Hepatocyte (in vitro differentiated cells): ENCODE data around the gene PTPRK. TPM values are rescaled to one million over a fixed set of nuclear protein-coding genes. Genes with fewer than 3 reads are reported as not detected.

Source experiments
- DNase-seq: peaks from one replicate; pipeline ENCODE4 v3.0.0-alpha.2; 2016; ENCODE audit warnings: low spot score
- H2AFZ ChIP-seq: fragments of 200-600 bp; sonication (generic); 2 replicates; pipeline ENCODE4 v1.6.0; 2016; ENCODE audit warnings: antibody characterized with exemption, mild to moderate bottlenecking
- H3K27ac ChIP-seq: fragments of 200-600 bp; sonication (generic); 2 replicates; pipeline ENCODE4 v1.5.1; 2016; ENCODE audit warnings: mild to moderate bottlenecking
- H3K27me3 ChIP-seq: fragments of 200-600 bp; sonication (generic); 2 replicates; pipeline ENCODE4 v1.6.1; 2016
- H3K36me3 ChIP-seq: fragments of 200-600 bp; sonication (generic); replicated peaks from 2 replicates; pipeline ENCODE4 v1.5.1; 2016; ENCODE audit warnings: low read depth; ENCODE audit not compliant: insufficient read depth
- H3K4me1 ChIP-seq: fragments of 200-600 bp; sonication (generic); 2 replicates; pipeline ENCODE4 v1.5.1; 2016; ENCODE audit warnings: mild to moderate bottlenecking, moderate library complexity; ENCODE audit not compliant: insufficient read depth
- H3K4me2 ChIP-seq: fragments of 200-600 bp; sonication (generic); 2 replicates; pipeline ENCODE4 v1.6.0; 2016
- H3K4me3 ChIP-seq: fragments of 200-600 bp; sonication (generic); 2 replicates; pipeline ENCODE4 v1.5.1; 2016; ENCODE audit warnings: mild to moderate bottlenecking
- H3K79me2 ChIP-seq: fragments of 200-600 bp; sonication (generic); 2 replicates; pipeline ENCODE4 v1.6.0; 2017; ENCODE audit warnings: mild to moderate bottlenecking
- H3K9me2 ChIP-seq: fragments of 200-600 bp; sonication (generic); replicated peaks from 2 replicates; pipeline ENCODE4 v1.6.0; 2017; ENCODE audit warnings: mild to moderate bottlenecking; ENCODE audit not compliant: insufficient read depth
- H3K9me3 ChIP-seq: fragments of 200-600 bp; sonication (generic); 2 replicates; pipeline ENCODE4 v1.5.1; 2016; ENCODE audit warnings: low read depth, mild to moderate bottlenecking
- H4K20me1 ChIP-seq: fragments of 200-600 bp; sonication (generic); 2 replicates; pipeline ENCODE4 v1.6.0; 2016; ENCODE audit warnings: mild to moderate bottlenecking; ENCODE audit not compliant: insufficient read depth, poor library complexity, severe bottlenecking
- EZH2 ChIP-seq: fragments of 200-600 bp; sonication (generic); IDR thresholded peaks from 2 replicates; pipeline ENCODE4 v1.6.1; 2016; ENCODE audit warnings: antibody characterized with exemption, mild to moderate bottlenecking, borderline replicate concordance
- EZH2phosphoT487 ChIP-seq: fragments of 200-600 bp; sonication (generic); IDR thresholded peaks from one replicate; pipeline ENCODE4 v1.6.1; 2018; ENCODE audit warnings: antibody characterized with exemption, mild to moderate bottlenecking, low read depth, moderate library complexity; ENCODE audit not compliant: unreplicated experiment, severe bottlenecking
- WGBS: methylation state at CpG from one replicate; pipeline ENCODE4 v1.1.6; 2016; ENCODE audit warnings: low lambda C conversion rate; ENCODE audit errors: missing lambda C conversion rate; 5-methylcytosine and 5-hydroxymethylcytosine counted together
- polyA plus RNA-seq: library from polyadenylated mRNA; unstranded; fragments of >200 nt; fragmentation: Nextera tagmentation; extraction: Ambion mirVana; gene quantifications from 2 replicates; pipeline ENCODE4 v1.2.1, GENCODE V29; 2016
- total RNA-seq: library from RNA; depleted of rRNA; stranded (reverse); fragments of >200 nt; gene quantifications from 2 replicates; pipeline ENCODE4 v1.2.3, GENCODE V29; 2014
- TF ChIP-seq, protein P1 (sequence below): fragments of 200-600 bp; sonication (generic); IDR thresholded peaks from 2 replicates; pipeline ENCODE4 v1.5.1; 2016; ENCODE audit warnings: antibody characterized with exemption, mild to moderate bottlenecking; ENCODE audit not compliant: poor library complexity

PTPRK gene
- total and polyA plus RNA-seq, 2 experiments from 2014 or later: 42.0 to 80.2 TPM

DNA sequence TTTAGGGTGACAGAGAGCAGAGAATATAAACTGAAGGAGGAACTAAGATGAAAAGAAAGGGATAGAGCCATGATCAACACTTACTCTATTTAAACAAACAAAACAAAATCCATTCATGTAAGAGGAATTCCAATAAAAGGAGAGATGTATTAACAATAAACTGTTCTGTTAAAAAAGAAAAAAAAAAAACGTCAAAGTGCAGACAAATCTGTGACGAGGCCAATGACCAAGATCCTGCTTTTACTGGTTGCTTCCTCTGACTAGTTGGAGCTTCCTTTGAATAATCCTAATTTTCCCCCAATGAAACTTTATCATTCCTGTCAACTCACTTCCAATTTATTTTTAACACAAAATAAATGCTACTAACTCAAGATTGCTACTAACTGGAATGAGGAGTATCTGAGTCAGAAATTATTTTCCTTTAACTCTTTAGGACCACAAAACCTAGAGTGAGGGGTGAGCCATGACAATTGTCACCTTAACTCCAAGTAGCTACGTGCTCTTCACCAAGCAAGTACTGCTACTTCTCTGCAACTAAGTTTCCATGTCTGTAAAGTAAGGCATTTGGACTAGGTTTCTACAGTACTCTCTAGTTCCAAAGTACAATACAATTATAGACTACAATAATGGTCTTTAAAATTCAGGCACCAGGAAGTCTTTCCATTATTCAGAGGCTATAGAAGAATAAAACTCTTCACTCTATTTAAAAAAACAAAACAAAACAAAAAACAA is 152.0 kb downstream of the PTPRK start:
- Histone ChIP-seq H3K4me3 (no peak overlapping the region), H3K4me2 (peak overlapping the region; percentile 19), H3K9me3 (no peaks in the 10 kb centered on the region), H3K27ac (no peak overlapping the region), H3K27me3 (no peaks in the 10 kb centered on the region), H3K9me2 (no peaks in the 10 kb centered on the region), H4K20me1 (no peaks in the 10 kb centered on the region), H3K36me3 (no peaks in the 10 kb centered on the region), H3K4me1 (peaks cover 5% of the 10 kb centered on the region), H2AFZ (no peak overlapping the region), H3K79me2 (peaks cover 40% of the 10 kb centered on the region)
- DNase-seq: no peak
- 77% methylated on average over 3 of the region's 3 CpGs for WGBS
- no peak for TF ChIP-seq EZH2
- TF ChIP-seq, protein P1, sequence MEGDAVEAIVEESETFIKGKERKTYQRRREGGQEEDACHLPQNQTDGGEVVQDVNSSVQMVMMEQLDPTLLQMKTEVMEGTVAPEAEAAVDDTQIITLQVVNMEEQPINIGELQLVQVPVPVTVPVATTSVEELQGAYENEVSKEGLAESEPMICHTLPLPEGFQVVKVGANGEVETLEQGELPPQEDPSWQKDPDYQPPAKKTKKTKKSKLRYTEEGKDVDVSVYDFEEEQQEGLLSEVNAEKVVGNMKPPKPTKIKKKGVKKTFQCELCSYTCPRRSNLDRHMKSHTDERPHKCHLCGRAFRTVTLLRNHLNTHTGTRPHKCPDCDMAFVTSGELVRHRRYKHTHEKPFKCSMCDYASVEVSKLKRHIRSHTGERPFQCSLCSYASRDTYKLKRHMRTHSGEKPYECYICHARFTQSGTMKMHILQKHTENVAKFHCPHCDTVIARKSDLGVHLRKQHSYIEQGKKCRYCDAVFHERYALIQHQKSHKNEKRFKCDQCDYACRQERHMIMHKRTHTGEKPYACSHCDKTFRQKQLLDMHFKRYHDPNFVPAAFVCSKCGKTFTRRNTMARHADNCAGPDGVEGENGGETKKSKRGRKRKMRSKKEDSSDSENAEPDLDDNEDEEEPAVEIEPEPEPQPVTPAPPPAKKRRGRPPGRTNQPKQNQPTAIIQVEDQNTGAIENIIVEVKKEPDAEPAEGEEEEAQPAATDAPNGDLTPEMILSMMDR: no peak
- no peak for TF ChIP-seq EZH2phosphoT487

DNA sequence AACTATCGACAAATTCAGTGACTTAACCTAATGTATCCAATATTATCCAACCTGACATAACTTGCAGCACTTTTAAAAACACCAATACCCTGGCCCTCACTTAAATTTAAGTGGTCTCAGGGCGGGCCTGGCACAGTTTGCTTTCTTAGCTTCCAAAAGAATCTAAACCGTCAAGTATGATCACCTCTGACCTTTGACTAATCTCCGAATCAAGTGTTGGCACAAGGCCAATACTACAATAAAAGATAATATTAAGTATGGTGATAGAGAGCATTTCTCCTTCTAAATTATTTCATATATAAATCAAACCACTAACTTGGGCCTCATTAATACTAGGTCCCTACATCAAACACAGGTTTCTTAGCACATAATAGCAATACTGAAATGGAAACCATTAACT is 153.0 kb downstream of the PTPRK start:
- 77% methylated on average over 4 of the region's 4 CpGs for WGBS
- no peaks in the 10 kb centered on the region for H3K27me3 ChIP-seq
- H3K4me2 ChIP-seq: no peak overlapping the region
- no peaks in the 10 kb centered on the region for H3K9me2 ChIP-seq
- H3K79me2 ChIP-seq: peaks cover 40% of the 10 kb centered on the region
- H3K36me3 ChIP-seq: no peaks in the 10 kb centered on the region
- no peak overlapping the region for H3K4me3 ChIP-seq
- H3K9me3 ChIP-seq: no peaks in the 10 kb centered on the region
- no peak overlapping the region for H2AFZ ChIP-seq
- H3K4me1 ChIP-seq: peaks cover 5% of the 10 kb centered on the region
- H4K20me1 ChIP-seq: no peaks in the 10 kb centered on the region
- TF ChIP-seq EZH2: no peak
- H3K27ac ChIP-seq: no peak overlapping the region
- DNase-seq: no peak

DNA sequence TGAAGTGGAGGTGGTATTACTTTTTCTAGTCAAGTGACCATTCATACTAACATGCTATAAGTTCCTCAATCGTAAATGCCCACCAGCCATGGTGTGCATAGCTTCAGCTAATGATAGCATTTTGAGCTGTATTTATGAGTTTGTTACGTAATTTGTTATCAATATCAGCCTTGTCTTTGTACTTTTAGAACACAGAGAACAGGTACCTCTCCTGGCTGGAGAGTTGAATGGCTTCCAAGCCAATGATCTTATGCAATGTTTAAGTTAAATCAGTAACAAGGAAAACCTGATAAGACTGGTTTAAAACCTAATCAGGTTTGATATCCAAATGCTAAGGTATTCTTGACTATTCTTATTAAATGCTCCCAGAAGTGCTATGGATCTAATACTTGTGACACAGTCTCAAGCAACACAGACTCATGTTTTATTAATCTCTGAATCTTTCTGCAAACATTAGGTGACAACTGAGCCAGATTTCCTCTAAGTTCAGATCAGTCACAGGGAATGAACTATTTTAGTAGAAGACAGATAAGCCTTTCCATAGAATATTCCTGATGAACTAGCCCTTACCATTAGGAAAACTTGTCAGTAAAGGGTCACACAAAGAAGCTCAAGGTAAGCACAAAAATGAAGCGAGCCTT is 154.8 kb downstream of the PTPRK start:
- TF ChIP-seq EZH2: no peak
- TF ChIP-seq, protein P1: no peak
- TF ChIP-seq EZH2phosphoT487: no peak
- peaks cover 46% of the 10 kb centered on the region for H3K79me2 ChIP-seq
- WGBS: 70% methylated on average over 3 of the region's 3 CpGs
- no peaks in the 10 kb centered on the region for H3K36me3 ChIP-seq
- no peaks in the 10 kb centered on the region for H4K20me1 ChIP-seq
- no peak overlapping the region for H2AFZ ChIP-seq
- H3K27me3 ChIP-seq: no peaks in the 10 kb centered on the region
- H3K4me1 ChIP-seq: peaks cover 5% of the 10 kb centered on the region
- no peaks in the 10 kb centered on the region for H3K9me3 ChIP-seq
- no peak overlapping the region for H3K4me3 ChIP-seq
- peak overlapping the region; percentile 56 for H3K27ac ChIP-seq
- DNase-seq: peak; percentile 17
- no peaks in the 10 kb centered on the region for H3K9me2 ChIP-seq
- peak overlapping the region; percentile 42 for H3K4me2 ChIP-seq
